NCI-H1436 treated with DMSO at 0.1 percent for 48 hours (cell line): ENCODE data around the gene TRIM44.
"Not testable (repeated sequence)": the region's sequence is repeated elsewhere in the genome, so short reads cannot be mapped to it uniquely, and the experiment has no call there.

Experiments used
- DNase-seq: peaks from one replicate; lab custom pipeline; 2025; lab: John Stamatoyannopoulos, UW

Gene TRIM44

DNA sequence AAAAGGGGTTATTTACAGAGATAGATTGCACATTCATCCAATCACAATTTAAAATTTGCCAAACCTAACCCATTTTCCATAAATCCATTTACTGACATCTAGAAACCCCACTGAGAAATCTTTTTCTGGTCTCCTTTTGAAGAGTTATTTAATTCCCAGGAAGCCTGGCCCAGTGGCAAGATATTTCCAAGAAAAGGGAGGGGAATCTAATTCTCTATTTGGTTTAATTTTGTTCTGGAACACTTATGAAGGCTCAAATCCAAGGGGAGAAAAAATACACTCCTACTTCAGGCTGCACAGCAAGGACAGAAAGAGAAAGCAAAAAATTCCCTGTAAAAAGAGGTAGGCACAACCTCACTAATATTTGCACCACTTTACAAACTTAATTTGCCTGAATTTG lies 193.1 kb downstream of the TRIM44 start:
- DNase-seq, result no peak

DNA sequence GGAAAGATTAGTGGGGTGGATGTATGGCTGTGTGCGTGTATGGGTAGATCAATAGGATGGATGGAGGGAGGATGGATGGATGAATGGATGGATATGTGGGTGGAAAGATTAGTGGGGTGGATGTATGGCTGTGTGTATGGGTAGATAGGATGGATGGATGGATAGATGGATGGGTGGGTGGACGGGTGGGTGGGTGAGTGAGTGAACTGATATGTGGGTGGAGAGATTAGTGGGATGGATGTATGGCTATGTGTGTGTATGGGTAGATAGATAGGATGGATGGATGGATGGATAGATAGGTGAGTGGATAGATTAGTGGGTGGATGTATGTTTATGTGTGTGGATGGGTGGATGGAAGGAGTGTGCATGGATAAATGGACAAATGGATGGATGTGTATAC lies 193.7 kb downstream of the TRIM44 start:
- DNase-seq, result no peak

DNA sequence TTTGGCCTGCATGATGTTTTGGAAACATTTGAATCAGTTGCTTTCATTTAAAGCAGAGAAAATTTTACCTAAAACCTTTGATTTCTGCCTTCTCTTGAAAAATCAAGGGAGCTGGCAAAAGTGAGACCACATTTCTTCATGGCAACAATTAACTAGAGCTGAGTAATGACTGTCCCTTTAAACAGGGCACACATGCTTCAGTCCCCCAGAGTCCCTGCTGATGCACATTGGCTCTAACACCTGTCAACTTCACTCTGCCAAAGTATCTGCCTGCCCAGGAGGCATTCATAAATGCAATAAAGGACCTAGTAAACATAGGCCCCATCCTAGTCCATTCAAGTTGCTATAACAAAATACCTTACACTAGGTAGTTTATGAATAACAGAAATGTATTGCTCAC lies 194.2 kb downstream of the TRIM44 start:
- DNase-seq, result no peak

GRCh38 chr11:35857922-35858321 lies 195.3 kb downstream of the TRIM44 start:
- DNase-seq, result no peak

DNA sequence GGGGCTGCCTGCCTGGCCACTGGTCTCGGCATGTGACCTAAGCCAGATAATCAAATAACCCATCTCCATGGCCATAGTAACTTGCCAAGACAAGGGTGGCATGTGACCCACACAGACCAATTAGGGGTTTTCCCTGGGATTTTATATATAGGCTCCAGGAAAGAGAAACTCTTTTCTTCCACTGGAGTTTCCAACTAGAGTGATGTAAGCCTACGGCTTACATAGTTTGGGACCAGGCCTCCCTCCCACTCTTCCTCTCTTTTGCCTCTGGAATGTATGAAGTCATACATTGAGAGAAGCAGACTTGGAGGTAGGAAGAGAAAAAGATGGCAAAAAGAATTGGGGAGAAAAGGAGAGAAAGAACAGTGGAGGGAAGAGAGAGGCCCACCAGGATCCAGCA lies 196.7 kb downstream of the TRIM44 start:
- no peak for DNase-seq

DNA sequence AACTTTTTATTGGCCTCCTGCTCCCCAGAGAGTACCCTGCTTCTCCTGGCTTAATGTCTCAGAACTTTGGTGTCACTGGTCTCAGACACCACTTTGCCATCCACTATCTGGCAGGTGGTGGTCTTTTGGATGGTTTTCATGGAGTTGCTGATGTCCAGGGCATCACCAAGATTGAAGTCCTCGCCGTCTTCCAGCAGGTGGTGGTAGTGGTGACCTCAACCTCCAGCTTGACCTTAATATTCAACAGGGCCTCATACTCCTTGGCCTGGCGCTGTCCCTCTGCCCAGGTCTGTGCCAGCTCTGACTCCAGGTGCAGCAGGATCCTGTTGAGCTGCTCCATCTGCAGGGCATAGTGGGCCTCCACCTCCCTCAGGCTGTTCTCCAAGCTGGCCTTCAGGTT lies 197.6 kb downstream of the TRIM44 start:
- DNase-seq, result not testable (repeated sequence)

- DNase-seq, result no peak
These were observed 198.6 kb downstream of the TRIM44 start for GRCh38 chr11:35861191-35861590.

DNA sequence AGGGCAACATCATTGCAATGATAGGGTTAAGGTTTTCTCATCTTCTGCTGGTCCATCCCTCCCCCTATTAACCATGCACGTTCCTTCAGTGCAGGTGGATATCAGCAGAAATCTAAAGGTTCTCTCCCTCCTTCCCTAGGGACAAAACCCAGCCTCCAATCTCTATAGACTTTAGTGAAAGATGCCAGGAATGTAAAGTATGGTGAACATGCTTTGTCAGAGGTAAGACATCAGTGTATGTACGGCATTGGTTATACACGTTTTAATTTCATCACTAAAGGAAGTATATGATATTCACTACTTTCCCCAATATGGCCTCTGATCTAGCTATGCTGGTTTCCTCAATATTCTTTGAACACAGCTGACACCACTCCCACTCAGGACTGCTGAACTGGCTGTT lies 200.1 kb downstream of the TRIM44 start:
- no peak for DNase-seq

- no peak for DNase-seq
These were observed 201.6 kb downstream of the TRIM44 start for GRCh38 chr11:35864131-35864530.

DNA sequence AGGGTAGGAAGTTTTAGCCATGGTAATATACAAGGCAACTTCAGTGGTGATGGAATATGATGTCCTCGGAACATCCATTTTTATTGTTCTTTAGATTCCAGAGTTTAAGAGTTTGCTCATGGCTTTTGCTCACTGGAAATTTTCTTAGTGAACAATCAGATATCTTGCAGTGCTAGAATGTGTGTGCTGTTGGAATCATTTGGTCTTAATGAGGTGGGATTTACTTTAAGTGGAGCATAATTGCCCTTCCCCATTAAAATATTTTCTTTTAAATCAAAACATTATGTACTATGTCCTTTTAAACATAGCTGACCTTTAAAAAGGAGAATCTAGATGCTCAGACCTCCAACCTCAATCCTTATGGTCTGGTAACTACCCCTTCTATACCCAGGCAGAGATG lies 204.0 kb downstream of the TRIM44 start:
- DNase-seq, result no peak
